Bronchial epithelial cell (primary cell): Measurements from ENCODE around the gene C10orf143. TPM values are rescaled to one million over a fixed set of nuclear protein-coding genes. Genes with fewer than 3 reads are reported as not detected.
A peak's percentile ranks its signal among the peaks of the same experiment; 100 is the strongest.

ENCODE experiments used
- DNase-seq: peaks from one replicate; pipeline ENCODE4 v3.0.0-alpha.2; 2010; ENCODE audit warnings: low read depth
- FAIRE-seq: peaks from 2 replicates; lab custom pipeline; 2011; peaks lifted over from hg19 to GRCh38; lab: Jason Lieb, UNC
- H3K27me3 ChIP-seq: 2 replicates; pipeline ENCODE4 v1.5.1; 2011; ENCODE audit warnings: low read length; ENCODE audit not compliant: control insufficient read depth, insufficient read depth
- H3K36me3 ChIP-seq: 2 replicates; pipeline ENCODE4 v1.5.1; 2011; ENCODE audit warnings: low read length; ENCODE audit not compliant: control insufficient read depth, insufficient read depth
- H3K4me3 ChIP-seq: 2 replicates; pipeline ENCODE4 v1.5.1; 2011; ENCODE audit warnings: mild to moderate bottlenecking, low read depth, low read length, control low read depth
- total RNA-seq: library from RNA; depleted of rRNA; stranded (reverse); fragments of >200 nt; gene quantifications from 2 replicates; pipeline ENCODE4 v1.2.1, GENCODE V29; 2014
- TF ChIP-seq, protein P1 (sequence below): IDR thresholded peaks from 2 replicates; pipeline ENCODE4 v1.5.1; 2011; ENCODE audit warnings: mild to moderate bottlenecking, moderate library complexity, low read length, control low read depth, inconsistent platforms; ENCODE audit not compliant: insufficient read depth, severe bottlenecking

The C10orf143 gene
- total RNA-seq, 1 donor from 2014 or later, result 0.26 TPM

DNA sequence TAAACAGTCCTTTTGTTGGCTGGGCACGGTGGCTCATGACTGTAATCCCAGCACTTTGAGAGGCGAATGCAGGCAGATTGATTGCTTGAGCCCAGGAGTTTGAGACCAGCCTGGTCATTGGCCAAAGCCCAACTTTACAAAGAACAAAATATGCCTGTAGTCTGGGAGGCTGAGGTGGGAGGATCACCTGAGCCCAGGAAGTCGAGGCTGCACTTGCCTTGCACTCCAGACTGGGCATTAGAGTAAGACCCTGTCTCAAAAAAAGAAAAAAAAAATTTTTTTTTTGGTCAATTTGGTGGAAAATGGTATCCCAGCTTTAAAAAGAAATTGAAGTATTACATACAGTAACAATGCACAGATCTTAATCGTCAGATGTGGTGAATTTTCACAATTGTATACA, 30.4 kb upstream of the C10orf143 start:
- H3K4me3 ChIP-seq, result no peak overlapping the region
- no peak for FAIRE-seq
- no peaks in the 10 kb centered on the region for H3K27me3 ChIP-seq
- TF ChIP-seq, protein P1, sequence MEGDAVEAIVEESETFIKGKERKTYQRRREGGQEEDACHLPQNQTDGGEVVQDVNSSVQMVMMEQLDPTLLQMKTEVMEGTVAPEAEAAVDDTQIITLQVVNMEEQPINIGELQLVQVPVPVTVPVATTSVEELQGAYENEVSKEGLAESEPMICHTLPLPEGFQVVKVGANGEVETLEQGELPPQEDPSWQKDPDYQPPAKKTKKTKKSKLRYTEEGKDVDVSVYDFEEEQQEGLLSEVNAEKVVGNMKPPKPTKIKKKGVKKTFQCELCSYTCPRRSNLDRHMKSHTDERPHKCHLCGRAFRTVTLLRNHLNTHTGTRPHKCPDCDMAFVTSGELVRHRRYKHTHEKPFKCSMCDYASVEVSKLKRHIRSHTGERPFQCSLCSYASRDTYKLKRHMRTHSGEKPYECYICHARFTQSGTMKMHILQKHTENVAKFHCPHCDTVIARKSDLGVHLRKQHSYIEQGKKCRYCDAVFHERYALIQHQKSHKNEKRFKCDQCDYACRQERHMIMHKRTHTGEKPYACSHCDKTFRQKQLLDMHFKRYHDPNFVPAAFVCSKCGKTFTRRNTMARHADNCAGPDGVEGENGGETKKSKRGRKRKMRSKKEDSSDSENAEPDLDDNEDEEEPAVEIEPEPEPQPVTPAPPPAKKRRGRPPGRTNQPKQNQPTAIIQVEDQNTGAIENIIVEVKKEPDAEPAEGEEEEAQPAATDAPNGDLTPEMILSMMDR, result no peak
- H3K36me3 ChIP-seq, result peaks cover 16% of the 10 kb centered on the region
- no peak for DNase-seq

DNA sequence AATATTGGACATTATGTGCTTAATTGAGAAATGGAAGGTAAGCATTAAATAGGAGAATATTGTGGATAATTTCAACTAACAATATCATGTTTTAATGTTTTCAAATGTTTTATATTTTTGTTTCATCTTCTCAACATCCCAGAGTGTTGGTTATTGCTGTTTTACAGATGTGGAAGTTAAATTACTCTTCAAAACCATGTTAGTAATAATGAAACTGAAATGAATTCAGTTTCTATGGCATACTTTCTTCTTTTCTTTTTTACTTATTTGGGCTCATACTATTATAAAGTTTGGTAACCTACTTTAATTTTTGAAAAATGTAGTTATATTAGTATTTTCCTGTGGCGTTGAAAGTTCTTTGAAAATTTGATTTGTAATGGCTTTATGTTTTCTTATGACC, 29.8 kb upstream of the C10orf143 start:
- Histone ChIP-seq H3K4me3 (no peak overlapping the region), H3K27me3 (no peaks in the 10 kb centered on the region), H3K36me3 (peaks cover 12% of the 10 kb centered on the region)
- DNase-seq (no peak), FAIRE-seq (no peak)
- TF ChIP-seq, protein P1, result no peak

DNA sequence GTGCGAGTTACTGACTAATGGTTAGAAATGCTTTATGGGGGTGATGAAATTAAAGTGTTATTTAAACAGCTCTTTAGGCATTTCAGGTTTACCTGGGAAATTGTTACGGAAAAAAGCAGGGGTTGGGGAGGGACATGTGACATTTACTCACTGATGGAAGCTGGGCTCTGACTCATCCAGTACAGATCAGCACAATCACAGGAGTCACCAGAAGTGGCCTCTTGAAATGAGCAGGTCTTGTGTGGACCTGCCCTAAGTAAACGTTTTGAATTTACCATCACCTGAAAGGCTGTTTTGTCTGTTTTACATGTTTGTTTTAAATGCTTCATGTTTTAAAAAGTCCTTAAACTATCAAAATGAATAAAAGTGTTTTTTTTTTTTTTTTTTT, 27.8 kb upstream of the C10orf143 start:
- DNase-seq (peak; percentile 100), FAIRE-seq (peak; percentile 90)
- Histone ChIP-seq H3K36me3 (peaks cover 12% of the 10 kb centered on the region), H3K4me3 (no peak overlapping the region), H3K27me3 (no peaks in the 10 kb centered on the region)
- TF ChIP-seq, protein P1, result no peak

DNA sequence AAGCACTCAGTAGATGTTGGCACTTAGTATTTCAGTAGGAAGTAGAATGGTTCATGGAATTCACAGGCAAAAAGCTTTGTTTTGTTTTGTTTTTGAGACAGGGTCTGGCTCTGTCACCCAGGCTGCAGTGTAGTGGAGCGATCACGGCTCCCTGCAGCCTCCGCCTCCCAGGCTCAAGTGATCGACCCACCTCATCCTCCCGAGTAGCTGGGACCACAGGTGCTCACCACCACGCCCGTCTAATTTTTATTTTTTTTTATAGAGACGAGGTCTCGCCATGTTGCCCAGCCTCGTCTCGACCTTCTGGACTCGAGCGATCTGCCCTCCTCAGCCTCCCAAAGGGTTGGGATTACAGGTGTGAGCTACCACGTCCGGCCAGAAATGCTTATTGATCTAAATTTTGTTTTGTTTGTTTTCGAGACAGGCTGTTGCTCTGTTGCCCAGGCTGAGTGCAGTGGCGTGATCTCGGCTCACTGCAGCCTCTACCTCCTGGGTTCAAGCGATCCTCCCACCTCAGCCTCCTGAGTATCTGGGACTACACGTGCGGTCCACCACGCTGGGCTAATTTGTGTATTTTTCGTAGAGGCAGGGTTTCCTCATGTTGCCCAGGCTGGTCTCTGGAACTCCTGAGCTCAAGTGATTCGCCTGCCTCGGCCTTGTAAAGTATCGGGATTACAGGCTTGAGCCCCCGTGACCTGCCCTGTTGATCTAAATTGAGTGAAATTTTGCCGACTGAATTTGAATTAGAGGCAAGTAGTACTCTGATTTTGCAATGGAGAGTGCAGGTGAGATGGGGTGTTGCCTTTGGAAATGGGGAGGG, 27.2 kb upstream of the C10orf143 start:
- peaks cover 12% of the 10 kb centered on the region for H3K36me3 ChIP-seq
- no peaks in the 10 kb centered on the region for H3K27me3 ChIP-seq
- H3K4me3 ChIP-seq, result peak overlapping the region; percentile 79
- DNase-seq (no peak), FAIRE-seq (no peak)
- TF ChIP-seq, protein P1, result no peak

DNA sequence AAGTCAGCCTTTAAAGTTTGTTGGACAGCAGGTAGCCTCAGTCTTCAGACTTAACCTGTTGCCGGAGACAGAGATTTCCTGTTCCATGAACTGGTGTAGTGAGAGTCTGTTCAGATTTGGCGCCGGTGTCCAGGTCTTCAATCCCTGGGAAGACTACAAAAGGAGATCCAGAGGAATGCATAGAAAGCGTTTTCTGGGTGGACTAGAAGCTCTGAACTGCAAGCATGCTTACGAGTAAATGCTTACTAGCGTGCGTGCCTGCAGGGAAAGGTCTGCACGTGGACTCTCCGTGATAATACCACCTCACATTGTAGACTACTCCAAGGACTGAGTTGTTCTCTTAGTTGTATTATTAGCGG, 26.4 kb upstream of the C10orf143 start:
- FAIRE-seq, result no peak
- no peaks in the 10 kb centered on the region for H3K27me3 ChIP-seq
- peak; percentile 23 for DNase-seq

More for the DNA sequence above, 26.4 kb upstream of the C10orf143 start:
- Histone ChIP-seq H3K4me3 (peak overlapping the region; percentile 79), H3K36me3 (peaks cover 7% of the 10 kb centered on the region)
- TF ChIP-seq, protein P1, result no peak
